NCI-H146 treated with DMSO at 0.1 percent for 48 hours (cell line): ENCODE results near the gene TRHDE.
A peak's percentile ranks its signal among the peaks of the same experiment; 100 is the strongest.

ENCODE experiments used
- DNase-seq: peaks from one replicate; lab custom pipeline; 2025; ENCODE audit not compliant: unreplicated experiment; lab: John Stamatoyannopoulos, UW

Gene TRHDE, protein sequence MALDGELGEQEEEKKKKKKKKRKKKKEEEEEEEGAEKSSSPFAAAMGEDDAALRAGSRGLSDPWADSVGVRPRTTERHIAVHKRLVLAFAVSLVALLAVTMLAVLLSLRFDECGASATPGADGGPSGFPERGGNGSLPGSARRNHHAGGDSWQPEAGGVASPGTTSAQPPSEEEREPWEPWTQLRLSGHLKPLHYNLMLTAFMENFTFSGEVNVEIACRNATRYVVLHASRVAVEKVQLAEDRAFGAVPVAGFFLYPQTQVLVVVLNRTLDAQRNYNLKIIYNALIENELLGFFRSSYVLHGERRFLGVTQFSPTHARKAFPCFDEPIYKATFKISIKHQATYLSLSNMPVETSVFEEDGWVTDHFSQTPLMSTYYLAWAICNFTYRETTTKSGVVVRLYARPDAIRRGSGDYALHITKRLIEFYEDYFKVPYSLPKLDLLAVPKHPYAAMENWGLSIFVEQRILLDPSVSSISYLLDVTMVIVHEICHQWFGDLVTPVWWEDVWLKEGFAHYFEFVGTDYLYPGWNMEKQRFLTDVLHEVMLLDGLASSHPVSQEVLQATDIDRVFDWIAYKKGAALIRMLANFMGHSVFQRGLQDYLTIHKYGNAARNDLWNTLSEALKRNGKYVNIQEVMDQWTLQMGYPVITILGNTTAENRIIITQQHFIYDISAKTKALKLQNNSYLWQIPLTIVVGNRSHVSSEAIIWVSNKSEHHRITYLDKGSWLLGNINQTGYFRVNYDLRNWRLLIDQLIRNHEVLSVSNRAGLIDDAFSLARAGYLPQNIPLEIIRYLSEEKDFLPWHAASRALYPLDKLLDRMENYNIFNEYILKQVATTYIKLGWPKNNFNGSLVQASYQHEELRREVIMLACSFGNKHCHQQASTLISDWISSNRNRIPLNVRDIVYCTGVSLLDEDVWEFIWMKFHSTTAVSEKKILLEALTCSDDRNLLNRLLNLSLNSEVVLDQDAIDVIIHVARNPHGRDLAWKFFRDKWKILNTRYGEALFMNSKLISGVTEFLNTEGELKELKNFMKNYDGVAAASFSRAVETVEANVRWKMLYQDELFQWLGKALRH

DNA sequence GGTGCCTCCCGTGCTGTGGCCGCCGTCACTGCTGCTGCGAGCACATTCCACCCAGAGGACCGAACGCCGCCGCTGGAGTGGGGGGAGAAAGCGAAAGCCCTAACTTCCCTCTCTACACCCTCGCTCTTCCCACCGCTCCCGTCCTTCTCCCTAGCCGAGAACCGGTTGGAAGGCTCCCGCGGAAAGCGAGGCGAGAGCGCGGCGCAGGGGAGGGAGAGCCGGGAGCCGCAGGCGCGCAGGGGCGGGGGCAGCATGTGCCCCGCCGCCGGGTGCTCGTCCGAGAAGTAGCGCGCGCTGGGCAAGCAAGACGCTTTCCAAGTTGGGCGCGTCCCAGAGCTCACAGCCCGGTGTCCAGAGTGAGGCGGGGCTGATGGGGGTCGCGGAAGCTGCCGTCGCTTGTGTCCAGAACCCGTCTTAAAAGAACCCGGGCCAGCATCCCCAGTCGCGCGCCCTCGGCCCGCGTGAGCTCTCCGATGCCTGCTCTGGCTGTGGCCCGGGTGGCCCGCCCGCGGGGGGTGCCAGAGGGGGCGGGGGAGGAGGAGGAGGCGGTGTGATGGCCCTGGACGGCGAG lies at the start of gene TRHDE:
TRHDE (plus strand) TSS at position 280 of the 571 bp plus-strand sequence; CDS start at position 554, 274 bp downstream.
- no peak for DNase-seq

DNA sequence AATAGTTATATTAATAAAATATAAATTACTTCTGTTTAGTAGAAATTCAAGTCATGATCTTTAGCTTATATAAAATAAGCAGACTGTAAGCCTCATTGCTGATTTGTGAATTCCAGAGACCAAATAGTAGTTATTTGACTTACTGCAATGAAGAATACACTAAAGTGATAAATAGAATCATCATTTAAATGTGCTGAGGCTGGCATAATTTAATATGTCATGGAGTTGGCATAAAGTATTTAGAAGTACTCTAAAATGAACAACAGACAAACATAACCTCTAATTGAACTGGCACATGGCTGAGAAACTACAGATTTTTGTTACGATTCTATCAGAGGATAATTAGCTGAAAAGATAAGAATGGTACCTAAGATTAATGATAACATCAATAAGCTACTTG lies 45.7 kb upstream of the TRHDE start:
- no peak for DNase-seq

DNA sequence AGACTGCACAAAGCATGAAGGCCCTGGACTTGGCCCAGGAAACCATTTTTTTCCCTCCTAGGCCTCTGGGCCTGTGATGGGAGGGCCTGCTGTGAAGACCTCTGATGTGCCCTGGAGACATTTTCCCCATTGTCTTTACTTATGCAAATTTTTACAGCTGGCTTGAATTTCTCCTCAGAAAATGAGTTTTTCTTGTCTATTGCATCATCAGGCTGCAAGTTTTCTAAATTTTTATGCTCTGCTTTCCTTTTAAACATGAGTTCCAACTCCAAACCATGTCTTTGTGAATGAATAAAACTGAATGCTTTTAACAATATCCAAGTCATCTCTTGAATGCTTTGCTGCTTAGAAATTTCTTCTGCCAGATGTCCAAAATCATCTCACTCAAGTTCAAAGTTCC lies 43.7 kb upstream of the TRHDE start:
- no peak for DNase-seq

DNA sequence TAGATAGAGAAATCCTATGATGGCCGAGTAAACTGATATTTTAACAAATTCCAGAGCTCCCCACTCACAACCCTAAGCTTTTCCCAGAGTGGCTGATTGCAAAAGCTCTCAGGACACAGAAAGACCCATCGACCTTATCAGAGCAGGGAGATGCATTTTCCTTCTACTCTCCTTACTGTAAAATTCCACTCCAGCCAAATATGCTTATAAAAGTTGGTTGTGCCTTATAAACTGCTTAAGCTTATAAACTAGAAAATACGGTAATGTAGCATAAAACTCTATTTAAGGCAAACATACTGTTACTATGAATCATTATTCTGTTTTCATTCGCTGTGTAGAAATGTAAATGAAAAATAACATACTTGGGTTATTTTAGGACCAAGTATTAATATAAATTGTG lies 41.6 kb upstream of the TRHDE start:
- no peak for DNase-seq

DNA sequence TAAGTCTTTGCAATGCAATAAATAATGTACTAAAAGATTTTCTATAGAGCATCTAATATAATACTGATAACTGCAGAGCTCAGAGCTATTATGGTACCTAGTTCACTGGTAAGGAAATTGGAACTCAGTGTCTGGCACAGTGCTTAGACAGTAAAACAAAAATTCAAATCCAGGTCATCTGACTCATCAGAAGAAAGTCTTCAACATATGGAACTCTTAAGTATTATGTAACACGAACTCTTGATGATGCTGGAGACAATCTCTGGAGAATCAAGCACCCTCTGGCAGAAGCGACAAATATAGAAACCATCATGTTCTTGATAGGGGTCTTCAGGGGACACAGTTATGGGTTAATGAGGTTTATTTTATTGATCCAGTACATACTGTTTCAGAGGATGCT lies 37.3 kb upstream of the TRHDE start:
- DNase-seq: no peak

DNA sequence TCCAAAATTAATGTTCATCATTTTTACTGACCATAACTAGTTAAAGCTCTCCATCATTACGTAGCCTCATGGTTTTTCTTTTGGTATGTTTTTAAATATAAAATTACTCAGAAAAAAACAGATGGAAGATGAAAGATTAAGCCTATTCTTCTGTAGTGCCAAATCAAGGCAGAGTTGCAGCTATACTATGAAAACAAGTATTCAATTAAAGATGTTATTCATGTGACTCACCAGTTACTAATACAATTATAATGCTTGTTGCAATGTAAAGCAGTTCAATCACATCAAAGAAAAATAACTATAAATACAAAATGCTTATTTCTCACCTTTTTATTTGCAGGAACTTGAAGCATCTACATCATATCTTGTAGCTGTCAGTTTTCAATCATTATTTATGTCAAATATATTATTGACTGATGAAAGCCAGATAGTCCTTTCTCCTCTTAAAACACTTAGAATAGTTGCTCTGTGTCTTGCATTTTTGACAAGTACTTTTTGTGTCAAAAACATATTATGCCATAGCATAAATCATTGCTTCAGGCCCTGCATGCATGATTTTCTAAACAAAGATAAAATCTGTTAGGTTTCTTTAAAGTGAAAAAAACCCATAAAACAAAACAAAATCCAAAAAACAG lies 36.0 kb upstream of the TRHDE start:
- DNase-seq: no peak

DNA sequence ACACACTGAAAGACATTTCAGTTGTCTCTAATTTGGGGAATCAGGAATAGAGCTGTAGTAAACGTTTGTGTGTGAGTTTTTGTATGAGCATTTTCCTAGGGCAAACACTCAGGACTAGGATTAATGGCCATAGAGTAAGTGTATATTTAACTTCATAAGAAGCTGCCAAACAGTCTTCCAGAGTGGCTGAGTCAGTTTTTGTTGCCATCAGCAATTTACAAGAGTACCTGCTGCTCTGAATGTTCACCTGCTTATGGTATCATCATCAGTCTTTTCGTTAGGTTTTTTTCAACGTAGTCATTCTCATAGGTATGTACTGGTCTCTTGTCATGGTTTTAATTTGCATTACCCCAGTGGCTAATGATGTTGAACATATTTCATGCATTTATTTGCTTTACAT lies 30.6 kb upstream of the TRHDE start:
- DNase-seq: no peak

DNA sequence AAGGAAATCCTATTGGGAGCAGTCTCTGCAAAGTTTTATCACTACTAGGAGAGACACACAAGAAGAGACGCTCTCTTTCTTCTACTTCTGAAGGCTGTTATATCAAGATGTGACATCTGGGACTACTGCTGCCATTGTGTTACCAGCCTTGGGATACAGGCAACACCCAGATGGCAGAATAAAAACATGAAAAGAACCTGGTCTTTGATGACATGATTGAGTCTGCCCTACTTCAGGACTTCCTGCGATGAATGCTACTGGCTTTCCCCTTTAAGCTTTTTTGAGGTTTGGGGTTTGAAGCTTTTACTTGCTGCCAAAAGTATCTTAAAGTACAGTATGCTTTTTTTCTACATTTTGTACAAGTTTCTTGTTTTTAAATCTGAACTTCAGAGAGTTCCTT lies 29.2 kb upstream of the TRHDE start:
- no peak for DNase-seq

DNA sequence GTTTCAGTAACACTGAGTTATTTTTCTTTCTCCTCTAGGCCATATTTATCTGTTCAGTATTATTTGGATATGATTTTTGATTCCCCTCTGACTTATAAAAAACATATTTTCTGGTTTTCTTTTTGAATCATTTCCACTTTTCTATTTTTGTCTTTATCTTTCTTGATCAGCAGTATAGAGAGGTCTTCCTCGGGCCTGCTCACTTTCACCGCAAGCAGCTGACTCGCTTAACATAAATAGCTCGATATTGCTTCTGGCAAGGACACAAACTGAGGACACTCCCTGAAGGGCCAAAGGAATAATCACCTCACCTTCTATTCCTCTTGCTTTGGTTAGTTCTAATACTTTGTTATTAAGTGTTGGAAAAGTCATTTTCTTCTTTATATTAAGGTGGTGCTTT lies 25.8 kb upstream of the TRHDE start:
- DNase-seq: no peak

DNA sequence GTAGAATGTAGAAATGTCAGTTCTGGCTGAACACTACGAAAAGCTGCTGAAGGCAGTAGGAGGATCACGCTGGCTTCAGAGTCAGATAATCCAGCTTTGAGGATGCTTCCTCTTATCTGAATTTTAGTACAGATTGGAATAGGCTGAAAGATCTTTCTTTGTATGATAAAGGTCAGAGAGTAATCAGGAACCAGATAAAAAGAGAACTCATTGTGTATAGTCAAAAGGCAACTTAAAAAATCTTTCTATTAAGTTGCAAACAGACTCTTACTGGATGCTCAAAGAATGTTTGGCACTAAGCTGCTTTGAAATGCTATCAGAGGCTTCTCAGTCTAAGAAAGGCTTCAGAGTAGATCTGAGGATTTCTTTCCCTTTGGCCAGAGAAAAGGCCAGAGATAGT lies 21.8 kb upstream of the TRHDE start:
- DNase-seq: no peak

DNA sequence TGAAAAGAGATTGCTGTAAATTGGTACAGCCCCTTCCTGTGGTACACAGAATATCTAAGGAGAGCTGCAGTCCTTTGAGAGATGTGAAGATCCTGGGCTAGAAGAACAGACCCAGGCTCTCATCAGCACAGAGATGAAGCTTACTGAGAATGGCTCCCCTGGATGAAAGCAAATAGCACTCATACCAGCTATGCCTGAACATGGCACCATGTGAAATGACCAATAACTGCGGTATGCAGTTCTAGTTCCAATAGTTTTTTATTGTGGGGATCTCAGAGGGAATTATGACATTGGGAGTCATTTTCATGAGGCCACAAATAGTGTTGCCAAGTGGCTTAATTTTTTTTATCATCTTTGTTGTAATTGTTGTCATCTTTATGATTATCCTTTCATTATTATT lies 15.4 kb upstream of the TRHDE start:
- DNase-seq: no peak

DNA sequence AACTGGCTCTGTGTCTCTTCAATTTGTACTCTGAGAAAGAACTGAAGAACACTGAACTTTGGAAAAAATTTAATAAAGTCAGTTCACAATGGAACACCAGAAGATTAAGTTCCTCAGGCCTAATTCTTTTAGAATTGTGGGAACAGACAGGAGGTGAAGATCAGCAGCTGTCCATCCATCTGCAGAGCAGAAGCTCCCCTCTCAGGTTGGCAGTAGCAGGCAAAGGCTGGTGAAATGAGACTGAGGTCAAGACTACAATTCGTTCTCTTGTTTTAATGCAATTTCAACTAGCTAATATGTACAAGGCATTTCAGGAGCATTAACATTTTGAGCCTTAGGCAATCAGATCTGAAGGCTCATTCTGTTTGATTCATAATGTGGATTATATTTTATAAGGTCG lies 10.3 kb upstream of the TRHDE start:
- DNase-seq: no peak

DNA sequence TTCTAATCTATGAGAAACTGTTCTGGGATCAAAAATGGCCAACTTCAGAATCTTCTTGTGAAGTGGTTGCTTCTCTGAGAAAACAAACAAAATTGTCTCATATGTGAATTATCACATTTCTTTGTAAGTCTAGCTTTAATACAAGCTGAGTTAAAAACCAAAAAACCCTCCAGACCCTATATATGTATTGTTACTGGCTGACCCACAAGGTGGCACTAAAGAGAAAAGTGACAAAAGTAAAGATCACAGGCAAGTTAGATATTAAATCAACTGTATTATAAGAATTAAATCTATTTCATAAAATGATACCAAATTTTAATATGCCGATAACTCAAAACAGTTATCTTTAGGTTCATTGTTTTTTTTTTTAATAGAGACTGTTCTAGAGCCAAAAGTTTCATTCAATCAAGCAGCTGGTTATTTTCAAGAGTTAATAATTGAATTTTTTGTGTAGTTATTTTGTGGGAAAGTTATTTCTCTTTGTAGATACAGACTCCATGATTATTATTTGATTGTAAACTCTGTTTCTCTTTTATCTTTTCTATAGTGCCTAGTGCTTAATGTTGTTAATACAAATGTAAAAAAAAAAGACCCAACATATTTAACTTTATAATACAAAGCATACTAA lies 7.5 kb upstream of the TRHDE start:
- no peak for DNase-seq

DNA sequence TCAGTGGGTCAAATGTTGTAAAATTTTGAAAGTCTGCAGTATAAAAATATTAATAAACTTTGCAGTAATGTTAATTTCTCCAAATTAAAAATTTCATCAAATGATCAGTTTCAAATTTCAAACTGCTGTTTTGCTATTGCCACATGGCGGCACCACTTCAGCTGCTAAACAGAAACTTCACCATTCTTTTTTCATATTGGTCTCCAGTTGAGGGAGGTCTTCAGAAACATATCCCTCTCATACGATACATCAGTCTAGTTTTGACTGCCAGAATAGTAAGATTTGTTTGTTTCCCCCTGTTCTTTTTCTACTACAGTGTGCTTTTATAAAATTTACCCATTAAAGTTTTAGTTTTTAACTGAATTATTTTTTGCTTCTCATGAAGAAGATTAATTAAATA lies 4.2 kb upstream of the TRHDE start:
- DNase-seq: no peak

DNA sequence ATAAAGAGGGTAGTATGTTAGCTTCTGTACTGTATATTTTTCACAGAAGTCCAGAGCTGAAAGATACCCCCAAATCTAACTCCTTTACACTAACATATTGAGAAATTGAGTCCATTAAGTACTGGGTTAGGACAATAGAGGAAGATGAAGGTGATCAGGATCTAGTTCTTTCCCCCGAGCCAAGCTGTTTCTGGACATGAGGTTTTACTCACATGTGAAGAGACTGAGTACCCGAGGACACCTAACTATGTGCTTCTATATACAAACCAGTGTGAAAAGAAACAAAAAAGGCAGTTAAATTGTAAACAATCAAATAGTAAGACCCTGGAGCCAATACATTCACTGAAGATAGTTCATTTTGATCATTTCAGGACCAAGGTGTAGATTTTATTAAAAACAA lies 3.8 kb upstream of the TRHDE start:
- no peak for DNase-seq

DNA sequence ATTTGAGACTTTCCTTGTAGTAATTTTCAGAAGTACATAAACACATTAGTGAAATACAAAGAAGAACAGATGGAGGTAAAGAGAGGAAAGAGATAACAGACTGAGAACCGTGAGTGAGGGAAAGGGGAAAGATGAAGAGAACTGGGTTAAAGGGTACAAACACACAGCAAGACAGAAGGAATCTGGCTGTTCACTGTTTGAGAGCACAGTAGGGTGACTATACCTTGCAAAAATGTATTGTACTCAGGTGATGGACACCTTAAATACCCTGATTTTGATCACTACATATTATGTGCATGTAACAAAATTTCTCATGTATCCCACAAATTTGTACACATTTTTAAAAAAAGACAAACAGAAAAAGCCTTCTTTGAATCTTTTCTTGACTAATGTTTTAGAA lies 2.7 kb upstream of the TRHDE start:
- no peak for DNase-seq

DNA sequence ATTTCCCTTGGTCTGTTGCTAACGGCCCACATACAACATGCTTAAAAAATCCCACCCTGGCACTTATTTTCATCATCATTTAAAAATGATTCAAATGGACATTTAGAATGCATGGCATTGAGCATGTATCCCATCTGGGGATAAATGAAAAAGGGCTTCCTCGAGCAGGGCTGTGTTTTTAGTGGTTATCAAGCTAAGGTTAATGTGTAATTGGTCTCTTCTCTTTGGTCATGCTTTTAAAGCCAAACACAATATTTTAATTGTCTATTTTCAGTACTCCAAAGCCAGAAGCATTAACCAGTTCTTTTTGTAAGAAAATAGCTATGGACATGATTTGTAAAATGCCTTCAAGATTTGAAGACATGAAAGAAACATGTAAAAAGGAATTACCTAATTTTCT lies 1.9 kb upstream of the TRHDE start:
- DNase-seq: no peak

DNA sequence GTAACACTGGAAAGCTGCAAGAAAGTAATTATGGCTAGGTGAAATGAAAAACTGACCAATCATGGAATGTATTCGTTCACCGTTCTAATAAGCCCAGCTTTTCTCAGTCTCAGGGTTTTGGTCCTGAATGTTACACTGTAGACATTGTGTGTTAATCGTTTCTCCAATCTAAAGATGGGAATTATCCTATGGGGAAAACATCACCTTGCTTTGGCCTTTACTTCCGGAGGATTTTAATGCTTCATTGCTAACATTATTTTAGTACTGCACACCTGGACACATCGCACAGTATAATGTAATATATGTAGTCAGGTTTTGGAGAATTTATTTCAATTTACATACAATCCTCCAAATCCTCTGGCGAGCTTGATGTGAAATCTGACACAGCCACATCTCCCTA lies 1.2 kb upstream of the TRHDE start:
- no peak for DNase-seq

DNA sequence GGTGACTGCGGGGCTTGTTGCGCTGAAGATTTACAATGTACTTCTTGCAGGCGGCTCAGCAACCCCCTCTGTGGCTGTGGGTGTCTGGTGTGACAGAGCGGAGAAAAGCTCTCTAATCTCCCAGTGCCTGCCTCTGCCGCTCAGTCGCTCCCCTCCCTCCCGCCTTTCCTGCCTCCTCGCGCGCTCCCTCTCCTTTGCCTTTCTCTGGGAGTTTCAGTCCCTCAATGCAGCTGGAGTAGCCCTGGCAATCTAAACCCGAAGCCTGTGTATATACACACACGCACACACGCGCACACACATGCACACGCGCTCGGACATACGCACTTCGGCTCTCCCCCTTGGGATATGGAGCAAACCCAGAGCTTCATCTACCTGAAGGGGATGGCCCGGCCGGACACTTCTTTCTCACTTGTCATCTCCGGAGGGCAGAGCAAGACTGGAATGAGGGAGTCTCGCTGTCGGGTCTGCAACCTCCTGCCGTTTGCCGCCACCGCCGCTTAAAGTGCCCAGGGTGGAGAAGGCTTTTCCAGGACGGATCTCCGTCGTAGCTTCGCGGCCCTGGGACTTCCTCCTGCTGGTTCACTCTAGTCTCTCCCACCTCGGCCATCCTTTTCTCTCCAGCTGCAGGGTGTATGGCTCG lies 599 bp upstream of the TRHDE start:
- DNase-seq: peak; percentile 27
